H1 (cell line): ENCODE data around the gene USP3.

Experiments
- CEBPB ChIP-seq: IDR thresholded peaks from 2 replicates; pipeline ENCODE4 v1.6.1; 2012; ENCODE audit warnings: low read depth, low read length
- GTF2F1 ChIP-seq: IDR thresholded peaks from 2 replicates; pipeline ENCODE4 v1.6.1; 2012; ENCODE audit warnings: low read depth, low read length, improper control_type of control experiment, borderline replicate concordance
- KDM1A ChIP-seq: fragments of 200-600, 300-600 bp; sonication (generic); IDR thresholded peaks from 2 replicates; pipeline ENCODE4 v1.7.1; 2016; ENCODE audit warnings: mild to moderate bottlenecking, low read length, borderline replicate concordance
- POLR2A ChIP-seq, 2 experiments: IDR thresholded peaks; 1 replicate in 1 of 2; 2 replicates in 1 of 2; pipeline ENCODE4 v1.6.1; 2011; ENCODE audit warnings: low read depth in 2 of 2, low read length in 2 of 2, mild to moderate bottlenecking in 2 of 2; ENCODE audit errors: control extremely low read depth in 1 of 2
- RFX5 ChIP-seq: IDR thresholded peaks from 2 replicates; pipeline ENCODE4 v1.6.1; 2011; ENCODE audit warnings: low read depth, low read length, improper control_type of control experiment, borderline replicate concordance
- TF ChIP-seq, protein P1 (sequence below), 3 experiments: IDR thresholded peaks; 1 replicate in 2 of 3; 2 replicates in 1 of 3; pipeline versions ENCODE4 v1.5.1 to v1.6.1; 2011; ENCODE audit warnings: low read length in 3 of 3, mild to moderate bottlenecking in 3 of 3, inconsistent platforms in 2 of 3, low read depth in 1 of 3, moderate library complexity in 1 of 3; ENCODE audit not compliant: insufficient read depth in 1 of 3; ENCODE audit errors: control extremely low read depth in 1 of 3

DNA sequence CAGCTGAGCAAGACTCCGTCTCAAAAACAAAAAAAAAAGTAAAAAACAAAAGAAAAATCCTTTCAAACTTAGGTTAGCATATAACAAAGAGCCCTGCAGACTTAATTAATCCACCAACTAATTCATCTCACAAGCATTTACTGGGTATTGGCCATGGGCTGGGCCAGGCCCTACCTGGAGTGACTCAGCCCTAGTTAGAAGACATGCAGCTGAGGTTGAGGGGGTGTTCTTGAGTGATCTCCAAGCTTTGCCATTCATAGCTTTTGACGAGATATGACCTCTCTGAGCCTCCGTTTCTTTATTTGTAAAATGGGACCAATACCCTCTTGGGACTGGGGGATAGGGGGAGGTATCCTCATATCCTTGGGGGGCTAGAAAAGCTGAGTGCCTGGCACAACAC, 100.6 kb downstream of the USP3 start:
- TF ChIP-seq, protein P1, sequence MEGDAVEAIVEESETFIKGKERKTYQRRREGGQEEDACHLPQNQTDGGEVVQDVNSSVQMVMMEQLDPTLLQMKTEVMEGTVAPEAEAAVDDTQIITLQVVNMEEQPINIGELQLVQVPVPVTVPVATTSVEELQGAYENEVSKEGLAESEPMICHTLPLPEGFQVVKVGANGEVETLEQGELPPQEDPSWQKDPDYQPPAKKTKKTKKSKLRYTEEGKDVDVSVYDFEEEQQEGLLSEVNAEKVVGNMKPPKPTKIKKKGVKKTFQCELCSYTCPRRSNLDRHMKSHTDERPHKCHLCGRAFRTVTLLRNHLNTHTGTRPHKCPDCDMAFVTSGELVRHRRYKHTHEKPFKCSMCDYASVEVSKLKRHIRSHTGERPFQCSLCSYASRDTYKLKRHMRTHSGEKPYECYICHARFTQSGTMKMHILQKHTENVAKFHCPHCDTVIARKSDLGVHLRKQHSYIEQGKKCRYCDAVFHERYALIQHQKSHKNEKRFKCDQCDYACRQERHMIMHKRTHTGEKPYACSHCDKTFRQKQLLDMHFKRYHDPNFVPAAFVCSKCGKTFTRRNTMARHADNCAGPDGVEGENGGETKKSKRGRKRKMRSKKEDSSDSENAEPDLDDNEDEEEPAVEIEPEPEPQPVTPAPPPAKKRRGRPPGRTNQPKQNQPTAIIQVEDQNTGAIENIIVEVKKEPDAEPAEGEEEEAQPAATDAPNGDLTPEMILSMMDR (IDR thresholded peaks at IDR 0.05; ENCODE audit: control extremely low read depth in 1 of 3, insufficient read depth in 1 of 3, low read depth in 1 of 3, low read length in 3 of 3), result no peak
- TF ChIP-seq RFX5 (no peak), KDM1A (no peak), POLR2A (IDR thresholded peaks at IDR 0.05; ENCODE audit: control extremely low read depth in 1 of 2, low read depth in 2 of 2, low read length in 2 of 2) (no peak), GTF2F1 (no peak), CEBPB (no peak)
